HepG2 (cell line): Measurements from ENCODE around the gene LRTM2. TPM values are rescaled to one million over a fixed set of nuclear protein-coding genes. Genes with fewer than 3 reads are reported as not detected.
A peak's percentile ranks its signal among the peaks of the same experiment; 100 is the strongest.

ENCODE experiments used
- ADNP ChIP-seq: sonication (generic); formaldehyde crosslinking; IDR thresholded peaks from 2 replicates; pipeline ENCODE4 v1.4.0; 2020; ENCODE audit warnings: missing genetic modification reagents
- ASH2L ChIP-seq: fragments of 300-600, 200-600 bp; sonication (generic); IDR thresholded peaks from 2 replicates; pipeline ENCODE4 v1.7.0; 2017; ENCODE audit warnings: low read depth, mild to moderate bottlenecking, moderate library complexity, mixed read lengths, low read length; ENCODE audit not compliant: insufficient read length
- ATM ChIP-seq: fragments of 450-650 bp; IDR thresholded peaks from 2 replicates; pipeline ENCODE4 v1.7.1; 2017; ENCODE audit warnings: mild to moderate bottlenecking, borderline replicate concordance
- MLX ChIP-seq: IDR thresholded peaks from 2 replicates; pipeline ENCODE4 v1.6.1; 2016
- NFE2 ChIP-seq: sonication (generic); formaldehyde crosslinking; IDR thresholded peaks from 2 replicates; pipeline ENCODE4 v1.4.0; 2020; ENCODE audit warnings: missing genetic modification reagents
- PATZ1 ChIP-seq: sonication (generic); formaldehyde crosslinking; IDR thresholded peaks from 2 replicates; pipeline ENCODE4 v1.4.0; 2020; ENCODE audit warnings: missing genetic modification reagents
- PRDM10 ChIP-seq: sonication (generic); formaldehyde crosslinking; IDR thresholded peaks from 2 replicates; pipeline ENCODE4 v1.4.0; 2020; ENCODE audit warnings: low read depth, missing genetic modification reagents
- SALL1 ChIP-seq: sonication (generic); formaldehyde crosslinking; IDR thresholded peaks from 2 replicates; pipeline ENCODE4 v1.8.0; 2022; ENCODE audit warnings: mild to moderate bottlenecking, missing genetic modification reagents
- SRSF9 ChIP-seq: fragments of 200-400 bp; formaldehyde crosslinking; IDR thresholded peaks from 2 replicates; pipeline ENCODE4 v1.6.1; 2018; ENCODE audit warnings: borderline replicate concordance, mild to moderate bottlenecking, low read depth, low read length; ENCODE audit not compliant: insufficient read depth, poor library complexity, severe bottlenecking
- SRY ChIP-seq: sonication (generic); formaldehyde crosslinking; IDR thresholded peaks from 2 replicates; pipeline ENCODE4 v1.8.0; 2022; ENCODE audit warnings: mild to moderate bottlenecking, missing genetic modification reagents
- SYNCRIP ChIP-seq: fragments of 200-400 bp; formaldehyde crosslinking; IDR thresholded peaks from 2 replicates; pipeline ENCODE4 v1.6.1; 2018; ENCODE audit warnings: mild to moderate bottlenecking, low read depth, low read length; ENCODE audit not compliant: insufficient read depth
- TERF1 ChIP-seq: sonication (generic); formaldehyde crosslinking; IDR thresholded peaks from 2 replicates; pipeline ENCODE4 v1.8.0; 2022; ENCODE audit warnings: mild to moderate bottlenecking, missing genetic modification reagents, moderate library complexity
- ZBTB33 ChIP-seq: sonication (generic); formaldehyde crosslinking; IDR thresholded peaks from 2 replicates; pipeline ENCODE4 v1.4.0; 2020; ENCODE audit warnings: missing genetic modification reagents
- ZNF136 ChIP-seq: sonication (generic); formaldehyde crosslinking; IDR thresholded peaks from 2 replicates; pipeline ENCODE4 v1.8.1; 2022; ENCODE audit warnings: low read depth, mild to moderate bottlenecking, moderate library complexity, missing genetic modification reagents
- ZNF326 ChIP-seq: sonication (generic); formaldehyde crosslinking; IDR thresholded peaks from 2 replicates; pipeline ENCODE4 v1.4.0; 2020; ENCODE audit warnings: missing genetic modification reagents, borderline replicate concordance
- ZNF580 ChIP-seq: IDR thresholded peaks from 2 replicates; pipeline ENCODE4 v1.6.1; 2016; ENCODE audit warnings: low read depth, borderline replicate concordance
- ZNF589 ChIP-seq: sonication (generic); formaldehyde crosslinking; conservative IDR thresholded peaks from 2 replicates; pipeline ENCODE4 v1.8.0; 2022; ENCODE audit warnings: mild to moderate bottlenecking, moderate library complexity, missing genetic modification reagents
- ZNF746 ChIP-seq: sonication (generic); formaldehyde crosslinking; IDR thresholded peaks from 2 replicates; pipeline ENCODE4 v1.8.0; 2022; ENCODE audit warnings: mild to moderate bottlenecking, missing genetic modification reagents
- ZNF878 ChIP-seq: sonication (generic); formaldehyde crosslinking; IDR thresholded peaks from 2 replicates; pipeline ENCODE4 v1.8.1; 2023; ENCODE audit warnings: mild to moderate bottlenecking, missing genetic modification reagents, moderate library complexity
- polyA plus RNA-seq, 8 experiments: library from polyadenylated mRNA; depleted of rRNA in 3 of 8; stranded (reverse) in 7 of 8; unstranded in 1 of 8; fragments of >200 nt; fragmentation: Illumina TruSeq in 4 of 8; extraction: Trizol in 4 of 8; gene quantifications; 2 replicates each; pipeline versions ENCODE4 v1.2.1 to v1.2.3, GENCODE V29; 2011 to 2016; ENCODE audit warnings: low read depth in 4 of 8, missing spikeins in 1 of 8, mixed read lengths in 1 of 8; ENCODE audit not compliant: insufficient read depth in 1 of 8
- total RNA-seq, 5 experiments: library from RNA; depleted of rRNA; stranded (reverse); fragments of >200 nt; fragmentation: Illumina TruSeq; extraction: Trizol; gene quantifications; 2 replicates each; pipeline ENCODE4 v1.2.3, GENCODE V29; 2016; ENCODE audit warnings: low read depth in 1 of 5

LRTM2 gene
- total and polyA plus RNA-seq, 2 of the 13 experiments (the other 11 are each of a cell fraction or from before 2014, with no cell fraction given), result 0.09 TPM; not detected in 1

- no peak for TF ChIP-seq PRDM10 (CRISPR knock-in tag)
- TF ChIP-seq PATZ1 (CRISPR knock-in tag), result no peak
- TF ChIP-seq ZNF878 (CRISPR knock-in tag), result no peak
- TF ChIP-seq SYNCRIP, result no peak
- no peak for TF ChIP-seq ZNF136 (CRISPR knock-in tag)
- TF ChIP-seq ASH2L, result no peak
- TF ChIP-seq ZNF326 (CRISPR knock-in tag), result no peak
- TF ChIP-seq ZNF580 (CRISPR knock-in tag), result no peak
- no peak for TF ChIP-seq SRSF9
- TF ChIP-seq MLX (CRISPR knock-in tag), result no peak
- TF ChIP-seq ZNF746, result no peak
- TF ChIP-seq ADNP, result no peak
- no peak for TF ChIP-seq SRY (CRISPR knock-in tag)
- TF ChIP-seq SALL1 (CRISPR knock-in tag), result peak; percentile 57; the same call in 1 of the 2 replicates
- no peak for TF ChIP-seq ZBTB33 (CRISPR knock-in tag)
- TF ChIP-seq TERF1 (CRISPR knock-in tag), result no peak
- no peak for TF ChIP-seq ATM
- TF ChIP-seq NFE2 (CRISPR knock-in tag), result no peak
- no peak for TF ChIP-seq ZNF589 (CRISPR knock-in tag)
Measured at GRCh38 chr12:1807087-1807860, 13.1 kb upstream of the LRTM2 start (continued).
